NB4 (cell line): ENCODE data around the gene SEPTIN5.
"Not testable (repeated sequence)": the region's sequence is repeated elsewhere in the genome, so short reads cannot be mapped to it uniquely, and the experiment has no call there.

Experiments used
- DNase-seq: peaks from one replicate; pipeline ENCODE4 v3.0.0; 2010; ENCODE audit warnings: low read depth
- H3K4me3 ChIP-seq: one replicate; pipeline ENCODE4 v1.5.1; 2011; ENCODE audit warnings: mild to moderate bottlenecking, low read depth, low read length, moderate library complexity
- CTCF ChIP-seq: IDR thresholded peaks from one replicate; pipeline ENCODE4 v1.5.1; 2012; ENCODE audit warnings: low read depth, low read length
- MAX ChIP-seq: IDR thresholded peaks from 2 replicates; pipeline ENCODE4 v1.6.1; 2011; ENCODE audit warnings: low read depth, low read length
- MYC ChIP-seq: IDR thresholded peaks from 2 replicates; pipeline ENCODE4 v1.6.1; 2011; ENCODE audit warnings: low read depth, low read length
- POLR2A ChIP-seq: IDR thresholded peaks from 2 replicates; pipeline ENCODE4 v1.6.1; 2011; ENCODE audit warnings: mild to moderate bottlenecking; ENCODE audit not compliant: insufficient read length; ENCODE audit errors: extremely low read depth

SEPTIN5 gene

GRCh38 chr22:19673660-19674059, 40.6 kb upstream of the SEPTIN5 start:
- no peak for DNase-seq
- no peak overlapping the region for H3K4me3 ChIP-seq
- TF ChIP-seq POLR2A = no peak

- H3K4me3 ChIP-seq = no peak overlapping the region
- TF ChIP-seq POLR2A = no peak
- no peak for TF ChIP-seq MAX
- no peak for TF ChIP-seq MYC
- TF ChIP-seq CTCF = no peak
- no peak for DNase-seq
These were observed 40.0 kb upstream of the SEPTIN5 start for GRCh38 chr22:19674129-19674928.

GRCh38 chr22:19674929-19675253, 39.4 kb upstream of the SEPTIN5 start:
- no peak for DNase-seq
- TF ChIP-seq MYC (no peak), CTCF (no peak), MAX (no peak), POLR2A (no peak)
- H3K4me3 ChIP-seq = no peak overlapping the region

- TF ChIP-seq CTCF = no peak
- no peak for TF ChIP-seq MAX
- no peak for TF ChIP-seq POLR2A
- TF ChIP-seq MYC = no peak
- no peak overlapping the region for H3K4me3 ChIP-seq
- DNase-seq = no peak
These were observed 38.9 kb upstream of the SEPTIN5 start for GRCh38 chr22:19675428-19675827.

GRCh38 chr22:19676437-19676836, 37.9 kb upstream of the SEPTIN5 start:
- DNase-seq, H3K4me3 ChIP-seq: not testable (repeated sequence)

- TF ChIP-seq POLR2A (no peak), CTCF (no peak), MAX (no peak), MYC (no peak)
- DNase-seq = no peak
- H3K4me3 ChIP-seq = no peak overlapping the region
These were observed 35.3 kb upstream of the SEPTIN5 start for GRCh38 chr22:19678949-19679521.

- DNase-seq = peak; percentile 45
- TF ChIP-seq MAX (no peak), CTCF (peak; percentile 80)
- no peak overlapping the region for H3K4me3 ChIP-seq
These were observed 34.7 kb upstream of the SEPTIN5 start for GRCh38 chr22:19679522-19680101.
